Psoas muscle (tissue), 8 donors: ENCODE measurements around the gene JAGN1. TPM values are rescaled to one million over a fixed set of nuclear protein-coding genes. Genes with fewer than 3 reads are reported as not detected.

Experiments used
- ATAC-seq, 4 donors: fragments of 200-7000 bp; cut with Tn5 transposase; one replicate each; pipeline ENCODE4 v1.9.1; 2020; ENCODE audit warnings: moderate library complexity in 3 of 4, mild to moderate bottlenecking in 2 of 4
- DNase-seq, 2 donors: peaks; one replicate each; pipeline ENCODE4 v3.0.0-alpha.2; 2020
- H3K27ac ChIP-seq: fragments of 200-600 bp; one replicate; pipeline ENCODE4 v1.8.0; 2022
- H3K27me3 ChIP-seq, 3 donors: fragments of 200-600 bp in 1 of 3; one replicate each; pipeline versions ENCODE4 v1.6.1 to v1.8.0; 2013 to 2022; ENCODE audit warnings: low read length in 2 of 3, mild to moderate bottlenecking in 2 of 3, moderate library complexity in 1 of 3; ENCODE audit not compliant: insufficient read depth in 3 of 3
- H3K36me3 ChIP-seq, 2 donors: fragments of 200-600 bp in 1 of 2; one replicate each; pipeline versions ENCODE4 v1.6.1 to v1.8.0; 2013 to 2022; ENCODE audit warnings: low read depth in 1 of 2, mild to moderate bottlenecking in 1 of 2, moderate library complexity in 1 of 2; ENCODE audit not compliant: insufficient read depth in 1 of 2
- H3K4me1 ChIP-seq: fragments of 200-600 bp; one replicate; pipeline ENCODE4 v1.8.0; 2022
- H3K4me3 ChIP-seq: fragments of 200-600 bp; one replicate; pipeline ENCODE4 v1.8.0; 2022; ENCODE audit warnings: mild to moderate bottlenecking
- H3K9me3 ChIP-seq: fragments of 200-600 bp; one replicate; pipeline ENCODE4 v1.8.0; 2022
- WGBS, 3 donors: extraction: QIAGEN DNeasy Blood & Tissue Kit; methylation state at CpG; one replicate each; pipeline versions ENCODE4 v1.1.6 to v1.1.7; 2013; 5-methylcytosine and 5-hydroxymethylcytosine counted together
- intact Hi-C, 2 donors: fragments of 100-400 bp; cut with DNase I; formaldehyde crosslinking; loops; one replicate each; pipeline versions ENCODE4 v1.11.0 to v1.14.2; 2022
- polyA plus RNA-seq, 3 donors: library from polyadenylated mRNA; stranded (reverse); fragments of 200-250 nt; gene quantifications; one replicate each; pipeline ENCODE4 v1.2.3, GENCODE V29; 2013
- total RNA-seq, 4 donors: library from RNA; stranded (reverse); fragmentation: NEBNext Ultra II Directional in 2 of 4; extraction: Animal tissue kit (Norgen Biotek cat#: 25700) in 2 of 4; gene quantifications; one replicate each; pipeline versions ENCODE4 v1.2.1 to v1.2.4, GENCODE V29; 2021 to 2023
- TF ChIP-seq, protein P1 (sequence below): fragments of 200-600 bp; IDR thresholded peaks from one replicate; pipeline ENCODE4 v1.8.0; 2022; ENCODE audit warnings: antibody characterized with exemption
- donor health status: healthy with polysubstance abuse.
- donor health status: DM: no; HTN: no; CAD: no; lungs with moderate emphysema.
- donor health status: Bipolar disorder and iron deficiency.
- donor health status: healthy.
- donor health status: DM: yes; HTN: yes; CAD: no.
- donor health status: DM: no; HTN: no; CAD: no.
- donor health status: DM: no; HTN: no; CAD: no.
- donor health status: DM: yes; HTN: yes; CAD: no.

The JAGN1 gene
- total and polyA plus RNA-seq, 7 donors = 18.6 to 98.2 (median 44.4) TPM

- peak within 1 kb of the TSS; percentile 38 for H3K4me3 ChIP-seq
- TF ChIP-seq, protein P1, sequence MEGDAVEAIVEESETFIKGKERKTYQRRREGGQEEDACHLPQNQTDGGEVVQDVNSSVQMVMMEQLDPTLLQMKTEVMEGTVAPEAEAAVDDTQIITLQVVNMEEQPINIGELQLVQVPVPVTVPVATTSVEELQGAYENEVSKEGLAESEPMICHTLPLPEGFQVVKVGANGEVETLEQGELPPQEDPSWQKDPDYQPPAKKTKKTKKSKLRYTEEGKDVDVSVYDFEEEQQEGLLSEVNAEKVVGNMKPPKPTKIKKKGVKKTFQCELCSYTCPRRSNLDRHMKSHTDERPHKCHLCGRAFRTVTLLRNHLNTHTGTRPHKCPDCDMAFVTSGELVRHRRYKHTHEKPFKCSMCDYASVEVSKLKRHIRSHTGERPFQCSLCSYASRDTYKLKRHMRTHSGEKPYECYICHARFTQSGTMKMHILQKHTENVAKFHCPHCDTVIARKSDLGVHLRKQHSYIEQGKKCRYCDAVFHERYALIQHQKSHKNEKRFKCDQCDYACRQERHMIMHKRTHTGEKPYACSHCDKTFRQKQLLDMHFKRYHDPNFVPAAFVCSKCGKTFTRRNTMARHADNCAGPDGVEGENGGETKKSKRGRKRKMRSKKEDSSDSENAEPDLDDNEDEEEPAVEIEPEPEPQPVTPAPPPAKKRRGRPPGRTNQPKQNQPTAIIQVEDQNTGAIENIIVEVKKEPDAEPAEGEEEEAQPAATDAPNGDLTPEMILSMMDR = no peak
- H3K9me3 ChIP-seq = no peaks in the 10 kb centered on the region
- DNase-seq = no peak
- H3K27me3 ChIP-seq = no peaks in the 10 kb centered on the region
- peak in 2 of 4 donors; percentile 11 to 21 for ATAC-seq
- WGBS, 3 donors = 56 to 67% (median 60%) methylated on average over 11 to 13 of the region's 13 CpGs
- peak within 1 kb of the TSS; percentile 46 for H3K27ac ChIP-seq
- peaks cover 6% of the 10 kb centered on the region for H3K4me1 ChIP-seq
- intact Hi-C loops = no loop called here
- H3K36me3 ChIP-seq = no peaks in the 10 kb centered on the region
These were observed 12.2 kb downstream of the JAGN1 start, which contains the start of gene IL17RE for GRCh38 chr3:9902372-9903237. IL17RE (plus strand) TSS chr3:9902848; CDS start chr3:9902933, 85 bp downstream.

DNA sequence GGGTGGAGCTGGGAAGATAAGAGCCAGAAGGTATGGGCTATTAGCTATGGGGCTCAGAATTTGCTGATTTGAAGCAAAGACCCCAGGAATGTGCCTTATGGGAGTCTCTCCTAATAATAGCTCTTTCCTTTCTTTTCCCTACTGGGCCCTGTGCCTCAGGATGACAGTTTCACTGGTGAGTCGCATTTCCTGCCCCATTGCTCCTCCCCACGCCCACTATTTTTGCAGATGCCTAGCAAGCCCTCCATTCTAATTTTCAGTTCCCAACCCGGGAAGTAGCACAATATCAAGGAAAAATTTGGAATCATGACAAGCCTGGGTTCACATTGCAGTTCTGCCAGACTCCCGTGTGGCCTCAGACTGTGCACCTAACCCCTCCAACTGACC, 12.8 kb downstream of the JAGN1 start:
- intact Hi-C loops = no loop called here
- WGBS, 3 donors = 43 to 44% (median 43%) methylated on average over 4 of the region's 4 CpGs
- no peaks in the 10 kb centered on the region for H3K36me3 ChIP-seq
- peaks cover 2% of the 10 kb centered on the region for H3K4me1 ChIP-seq
- ATAC-seq (peak in 2 of 4 donors; percentile 23 to 25), DNase-seq (no peak)
- no peaks in the 10 kb centered on the region for H3K9me3 ChIP-seq
- peak overlapping the region; percentile 46 for H3K27ac ChIP-seq
- TF ChIP-seq, protein P1 = no peak
- H3K27me3 ChIP-seq = no peaks in the 10 kb centered on the region
- H3K4me3 ChIP-seq = peak overlapping the region; percentile 38

DNA sequence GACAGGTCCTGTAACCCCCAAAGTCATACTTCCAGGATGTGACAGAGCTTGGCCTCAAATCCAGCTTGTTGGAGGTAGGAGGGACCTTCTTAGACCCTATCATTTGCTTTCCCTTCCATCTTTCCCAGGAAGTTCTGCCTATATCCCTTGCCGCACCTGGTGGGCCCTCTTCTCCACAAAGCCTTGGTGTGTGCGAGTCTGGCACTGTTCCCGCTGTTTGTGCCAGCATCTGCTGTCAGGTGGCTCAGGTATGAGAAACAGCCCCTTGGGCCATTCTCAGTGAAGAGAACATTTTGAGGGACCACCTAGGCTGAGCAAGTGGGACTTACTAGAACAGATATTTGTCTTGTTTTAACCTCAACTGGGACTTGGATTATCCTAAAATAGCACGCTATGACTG, 13.5 kb downstream of the JAGN1 start:
- Histone ChIP-seq H3K4me3 (no peak overlapping the region), H3K27me3 (no peaks in the 10 kb centered on the region), H3K27ac (no peak overlapping the region), H3K4me1 (no peaks in the 10 kb centered on the region), H3K36me3 (no peaks in the 10 kb centered on the region), H3K9me3 (no peaks in the 10 kb centered on the region)
- WGBS, 3 donors = 87 to 92% (median 88%) methylated on average over 4 of the region's 4 CpGs
- intact Hi-C loops = no loop called here
- DNase-seq (no peak), ATAC-seq (no peak)
- TF ChIP-seq, protein P1 = no peak

DNA sequence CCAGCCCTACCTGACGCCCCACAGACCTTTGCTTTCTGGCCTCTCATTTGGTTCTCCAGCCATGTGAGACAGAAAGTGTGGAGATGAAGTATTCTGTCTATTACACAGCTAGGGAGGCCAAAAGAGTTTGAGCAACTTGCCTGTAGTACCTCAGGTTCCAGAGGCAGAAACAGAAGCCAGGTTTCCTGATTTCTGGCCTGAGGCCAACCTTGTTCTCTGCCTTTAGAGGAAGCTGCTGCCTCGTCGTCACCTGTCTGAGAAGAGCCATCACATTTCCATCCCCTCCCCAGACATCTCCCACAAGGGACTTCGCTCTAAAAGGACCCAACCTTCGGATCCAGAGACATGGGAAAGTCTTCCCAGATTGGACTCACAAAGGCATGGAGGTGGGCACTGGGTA, 16.1 kb downstream of the JAGN1 start:
- ATAC-seq (no peak), DNase-seq (no peak)
- Histone ChIP-seq H3K4me1 (no peaks in the 10 kb centered on the region), H3K27ac (no peak overlapping the region), H3K36me3 (no peaks in the 10 kb centered on the region), H3K4me3 (no peak overlapping the region), H3K27me3 (no peaks in the 10 kb centered on the region), H3K9me3 (no peaks in the 10 kb centered on the region)
- TF ChIP-seq, protein P1 = no peak
- WGBS, 3 donors = 93 to 97% (median 95%) methylated on average over 5 of the region's 5 CpGs
- intact Hi-C loops = no loop called here
